Fibroblast of skin of right quadriceps (primary cell): Measurements from ENCODE around the gene CDKL5.
A peak's percentile ranks its signal among the peaks of the same experiment; 100 is the strongest.

Source experiments
- DNase-seq: peaks from one replicate; pipeline ENCODE4 v3.0.0-alpha.2; 2013

Gene CDKL5

GRCh38 chrX:18654875-18655836 is 229.7 kb downstream of the CDKL5 start:
- DNase-seq = no peak

GRCh38 chrX:18661273-18661672 is 235.9 kb downstream of the CDKL5 start:
- no peak for DNase-seq

- no peak for DNase-seq
These were observed 239.5 kb downstream of the CDKL5 start for GRCh38 chrX:18664947-18665346.

- no peak for DNase-seq
These were observed 241.2 kb downstream of the CDKL5 start for GRCh38 chrX:18666614-18667013.

- no peak for DNase-seq
These were observed 242.8 kb downstream of the CDKL5 start for GRCh38 chrX:18668071-18668835.

- no peak for DNase-seq
These were observed 246.6 kb downstream of the CDKL5 start, which contains the start of gene RS1 for GRCh38 chrX:18672008-18672407. Gene RS1 (minus strand): TSS chrX:18672108. CDS start chrX:18672068, 40 bp downstream.

- DNase-seq = no peak
These were observed 249.0 kb downstream of the CDKL5 start for GRCh38 chrX:18674417-18674787.

- DNase-seq = peak; percentile 69
These were observed 249.7 kb downstream of the CDKL5 start for GRCh38 chrX:18674788-18675735.

GRCh38 chrX:18676050-18676449 is 250.6 kb downstream of the CDKL5 start:
- DNase-seq = no peak

GRCh38 chrX:18676470-18676869 is 251.1 kb downstream of the CDKL5 start:
- no peak for DNase-seq

- DNase-seq = no peak
These were observed 251.9 kb downstream of the CDKL5 start for GRCh38 chrX:18677161-18677869.

GRCh38 chrX:18681996-18682395 is 256.6 kb downstream of the CDKL5 start:
- no peak for DNase-seq

GRCh38 chrX:18682979-18683387 is 257.6 kb downstream of the CDKL5 start:
- DNase-seq = no peak

- DNase-seq = no peak
These were observed 262.6 kb downstream of the CDKL5 start for GRCh38 chrX:18687856-18688495.

- no peak for DNase-seq
These were observed 266.0 kb downstream of the CDKL5 start for GRCh38 chrX:18691431-18691830.

GRCh38 chrX:18692541-18692940 is 267.1 kb downstream of the CDKL5 start:
- DNase-seq = no peak

GRCh38 chrX:18696653-18697052 is 271.2 kb downstream of the CDKL5 start:
- DNase-seq = no peak

GRCh38 chrX:18698737-18699650 is 273.6 kb downstream of the CDKL5 start:
- DNase-seq = no peak

GRCh38 chrX:18701621-18702361 is 276.4 kb downstream of the CDKL5 start:
- DNase-seq = peak; percentile 2
